Colonic mucosa (tissue), 4 donors: ENCODE measurements around the gene MAD1L1. TPM values are rescaled to one million over a fixed set of nuclear protein-coding genes. Genes with fewer than 3 reads are reported as not detected.
"Not testable (repeated sequence)": the region's sequence is repeated elsewhere in the genome, so short reads cannot be mapped to it uniquely, and the experiment has no call there.

Experiments used
- DNase-seq: peaks from one replicate; pipeline ENCODE4 v3.0.0-alpha.2; 2020
- H3K27ac ChIP-seq: fragments of 200-600 bp; one replicate; pipeline ENCODE4 v1.8.0; 2021
- H3K27me3 ChIP-seq: fragments of 200-600 bp; one replicate; pipeline ENCODE4 v1.8.0; 2021
- H3K36me3 ChIP-seq: fragments of 200-600 bp; one replicate; pipeline ENCODE4 v1.8.0; 2021
- H3K4me1 ChIP-seq: fragments of 200-600 bp; one replicate; pipeline ENCODE4 v1.8.0; 2021; ENCODE audit warnings: mild to moderate bottlenecking
- H3K4me3 ChIP-seq: fragments of 200-600 bp; one replicate; pipeline ENCODE4 v1.8.0; 2021
- H3K9ac ChIP-seq, 2 donors: one replicate each; pipeline ENCODE4 v1.7.0; 2013; ENCODE audit warnings: control low read depth in 2 of 2, low read depth in 2 of 2, low read length in 2 of 2
- H3K9me3 ChIP-seq: fragments of 200-600 bp; one replicate; pipeline ENCODE4 v1.8.0; 2021
- CTCF ChIP-seq: fragments of 200-600 bp; IDR thresholded peaks from one replicate; pipeline ENCODE4 v1.8.0; 2022; ENCODE audit warnings: antibody characterized with exemption, mild to moderate bottlenecking
- intact Hi-C: fragments of 100-400 bp; cut with DNase I; formaldehyde crosslinking; loops from one replicate; pipeline ENCODE4 v1.14.1; 2022
- total RNA-seq, 2 donors: library from RNA; stranded (reverse); fragmentation: NEBNext Ultra II Directional in 1 of 2; extraction: Animal tissue kit (Norgen Biotek cat#: 25700) in 1 of 2; gene quantifications; one replicate each; pipeline ENCODE4 v1.2.1, GENCODE V29; 2021
- donor health status: healthy.
- donor health status: DM: no; HTN: no; CAD: no.
- donor health status: DM: no; HTN: no; CAD: no.

Gene MAD1L1
- total RNA-seq, 2 donors from 2014 or later = 18.2 to 47.0 TPM

GRCh38 chr7:1974290-1975101 lies 258.2 kb downstream of the MAD1L1 start:
- DNase-seq = no peak
- H3K9ac ChIP-seq = no peak overlapping the region
- no peak overlapping the region for H3K27ac ChIP-seq
- intact Hi-C loops = no loop called here
- H3K27me3 ChIP-seq = no peaks in the 10 kb centered on the region
- no peaks in the 10 kb centered on the region for H3K9me3 ChIP-seq
- H3K4me1 ChIP-seq = no peaks in the 10 kb centered on the region
- no peak overlapping the region for H3K4me3 ChIP-seq
- TF ChIP-seq CTCF = no peak
- H3K36me3 ChIP-seq = no peaks in the 10 kb centered on the region

DNA sequence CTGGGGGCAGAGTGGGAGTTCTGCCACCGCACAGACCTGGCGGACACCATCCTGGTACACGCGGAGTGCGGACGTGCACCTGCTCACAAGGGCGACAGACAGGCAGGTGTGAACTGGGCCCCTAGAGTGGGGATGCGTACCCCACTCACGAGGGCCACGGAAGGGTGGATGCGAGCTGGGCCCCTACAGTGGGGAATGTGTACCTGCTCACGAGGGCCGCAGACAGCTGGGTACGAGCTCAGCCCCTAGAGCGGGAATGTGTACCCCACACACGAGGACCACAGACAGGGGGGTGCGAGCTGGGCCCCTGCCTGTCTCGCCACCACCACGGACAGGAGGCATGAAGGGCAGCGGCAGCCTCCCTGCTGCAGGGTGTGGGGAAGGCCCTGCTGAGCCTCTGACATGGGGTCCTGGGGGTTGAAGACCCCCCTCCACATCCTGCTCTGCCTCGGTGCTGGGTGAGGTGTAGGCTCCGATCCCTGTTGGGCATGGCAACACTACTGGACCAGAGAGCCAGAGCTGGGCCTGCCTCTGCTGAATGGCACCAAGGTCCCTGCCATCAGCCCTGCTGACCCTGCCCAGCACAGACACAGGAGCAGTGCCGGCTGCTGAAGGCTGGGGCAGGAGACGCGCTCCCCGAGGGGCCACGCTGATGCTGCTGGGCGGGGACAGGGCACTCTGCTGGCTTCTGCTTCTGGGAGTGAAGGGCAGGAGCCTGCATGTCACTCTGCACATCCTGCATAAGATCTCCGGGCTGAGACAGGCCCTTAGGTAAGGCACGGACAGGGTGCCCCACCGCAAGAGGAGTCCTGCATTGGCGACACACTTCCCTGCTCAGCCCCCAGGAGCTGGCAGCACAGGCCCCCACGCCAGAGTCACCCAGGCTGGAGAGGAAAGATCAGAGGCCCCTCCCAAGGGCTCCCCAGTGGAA lies 259.2 kb downstream of the MAD1L1 start:
- Histone ChIP-seq H3K4me3 (no peak overlapping the region), H3K27ac (no peak overlapping the region), H3K9ac (no peak overlapping the region), H3K4me1 (no peaks in the 10 kb centered on the region), H3K36me3 (no peaks in the 10 kb centered on the region), H3K9me3 (no peaks in the 10 kb centered on the region), H3K27me3 (no peaks in the 10 kb centered on the region)
- no peak for DNase-seq
- intact Hi-C loops = no loop called here
- no peak for TF ChIP-seq CTCF

DNA sequence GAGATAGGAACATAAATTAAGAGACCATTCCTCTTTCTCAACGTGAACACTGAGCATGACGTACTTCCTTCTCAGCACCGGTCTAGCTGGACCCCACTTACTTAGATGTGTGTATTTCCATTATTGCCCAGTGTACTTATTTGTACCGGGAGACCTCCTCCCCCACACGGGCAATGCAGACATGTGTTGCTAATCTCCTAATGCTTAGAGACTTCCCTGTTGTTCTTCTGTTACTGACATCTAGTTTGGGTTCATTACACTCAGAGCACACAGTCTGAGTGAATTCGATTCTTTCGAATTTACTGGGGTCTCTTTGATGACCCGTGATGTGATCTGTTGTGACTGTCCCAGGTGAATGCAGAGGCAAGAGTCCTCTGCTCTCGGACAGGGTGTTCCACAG lies 260.0 kb downstream of the MAD1L1 start:
- DNase-seq = no peak
- H3K9ac ChIP-seq = no peak overlapping the region
- no peaks in the 10 kb centered on the region for H3K36me3 ChIP-seq
- no peak for TF ChIP-seq CTCF
- no peaks in the 10 kb centered on the region for H3K27me3 ChIP-seq
- no peaks in the 10 kb centered on the region for H3K4me1 ChIP-seq
- no peak overlapping the region for H3K4me3 ChIP-seq
- intact Hi-C loops = no loop called here
- H3K9me3 ChIP-seq = no peaks in the 10 kb centered on the region
- no peak overlapping the region for H3K27ac ChIP-seq

GRCh38 chr7:1971946-1972654 lies 260.6 kb downstream of the MAD1L1 start:
- H3K27me3 ChIP-seq = no peaks in the 10 kb centered on the region
- TF ChIP-seq CTCF = no peak
- no peaks in the 10 kb centered on the region for H3K36me3 ChIP-seq
- intact Hi-C loops = no loop called here
- no peaks in the 10 kb centered on the region for H3K9me3 ChIP-seq
- no peak overlapping the region for H3K4me3 ChIP-seq
- DNase-seq = no peak
- H3K9ac ChIP-seq = no peak overlapping the region
- H3K27ac ChIP-seq = no peak overlapping the region
- H3K4me1 ChIP-seq = no peaks in the 10 kb centered on the region

DNA sequence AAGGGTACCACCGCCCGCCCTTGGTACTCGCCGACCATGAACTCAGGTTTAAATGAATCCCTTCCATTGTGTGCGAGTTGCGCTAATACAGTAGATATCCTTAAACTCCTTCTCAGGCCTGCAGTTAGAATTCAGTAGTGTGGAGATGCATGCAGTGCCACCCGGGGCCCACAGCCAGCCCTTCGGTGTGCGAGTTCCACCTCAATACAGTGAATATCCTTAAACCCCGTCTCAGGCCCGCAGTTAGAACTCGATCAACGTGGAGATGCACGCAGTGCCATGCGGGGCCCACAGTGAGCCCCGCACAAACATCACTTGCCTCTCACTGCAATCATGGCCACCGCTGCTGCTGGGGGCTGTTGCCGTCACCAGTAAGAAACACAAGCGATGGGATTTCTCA lies 261.9 kb downstream of the MAD1L1 start:
- no peak overlapping the region for H3K4me3 ChIP-seq
- intact Hi-C loops = no loop called here
- no peak for DNase-seq
- TF ChIP-seq CTCF = no peak
- no peaks in the 10 kb centered on the region for H3K4me1 ChIP-seq
- no peak overlapping the region for H3K27ac ChIP-seq
- no peaks in the 10 kb centered on the region for H3K9me3 ChIP-seq
- H3K36me3 ChIP-seq = no peaks in the 10 kb centered on the region
- no peaks in the 10 kb centered on the region for H3K27me3 ChIP-seq
- no peak overlapping the region for H3K9ac ChIP-seq

GRCh38 chr7:1970285-1970660 lies 262.5 kb downstream of the MAD1L1 start:
- intact Hi-C loops, H3K27ac ChIP-seq, H3K4me3 ChIP-seq, H3K4me1 ChIP-seq, DNase-seq, H3K9me3 ChIP-seq, H3K27me3 ChIP-seq, H3K9ac ChIP-seq, H3K36me3 ChIP-seq: not testable (repeated sequence)
